ENCODE results near the gene EFCC1.
"Not testable (repeated sequence)": the region's sequence is repeated elsewhere in the genome, so short reads cannot be mapped to it uniquely, and the experiment has no call there.

- not testable (repeated sequence) for TF ChIP-seq CTCF (IDR thresholded peaks at IDR 0.05; ENCODE audit: poor library complexity); EZH2phosphoT487 (IDR thresholded peaks at IDR 0.05; ENCODE audit: low read depth, severe bottlenecking, unreplicated experiment)
Measured at GRCh38 chr3:129087904-129088303, 86.8 kb downstream of the EFCC1 start.
